RWPE1 (cell line): Measurements from ENCODE around the gene RHBG.

Experiments used
- CTCF ChIA-PET: fragments of 350-600 bp; sonication (Branson Sonifier 250); formaldehyde crosslinking; extraction: SDS; loops from one replicate; lab custom pipeline; 2021; lab: Yijun Ruan, JAX
- POLR2A ChIA-PET: fragments of 400-600 bp; formaldehyde crosslinking; extraction: SDS; loops from one replicate; lab custom pipeline; 2020; ENCODE audit warnings: antibody characterized with exemption; ENCODE audit not compliant: low non-redundant PET; lab: Yijun Ruan, JAX
- DNase-seq: peaks from one replicate; pipeline ENCODE4 v3.0.0; 2012; ENCODE audit warnings: low spot score
- H3K27ac ChIP-seq: fragments of 450-650 bp; 2 replicates; pipeline ENCODE4 v1.5.1; 2017
- TF ChIP-seq, protein P1 (sequence below): fragments of 450-650 bp; conservative IDR thresholded peaks from 2 replicates; pipeline ENCODE4 v1.5.1; 2017; ENCODE audit warnings: low read depth, mild to moderate bottlenecking

Gene RHBG

DNA sequence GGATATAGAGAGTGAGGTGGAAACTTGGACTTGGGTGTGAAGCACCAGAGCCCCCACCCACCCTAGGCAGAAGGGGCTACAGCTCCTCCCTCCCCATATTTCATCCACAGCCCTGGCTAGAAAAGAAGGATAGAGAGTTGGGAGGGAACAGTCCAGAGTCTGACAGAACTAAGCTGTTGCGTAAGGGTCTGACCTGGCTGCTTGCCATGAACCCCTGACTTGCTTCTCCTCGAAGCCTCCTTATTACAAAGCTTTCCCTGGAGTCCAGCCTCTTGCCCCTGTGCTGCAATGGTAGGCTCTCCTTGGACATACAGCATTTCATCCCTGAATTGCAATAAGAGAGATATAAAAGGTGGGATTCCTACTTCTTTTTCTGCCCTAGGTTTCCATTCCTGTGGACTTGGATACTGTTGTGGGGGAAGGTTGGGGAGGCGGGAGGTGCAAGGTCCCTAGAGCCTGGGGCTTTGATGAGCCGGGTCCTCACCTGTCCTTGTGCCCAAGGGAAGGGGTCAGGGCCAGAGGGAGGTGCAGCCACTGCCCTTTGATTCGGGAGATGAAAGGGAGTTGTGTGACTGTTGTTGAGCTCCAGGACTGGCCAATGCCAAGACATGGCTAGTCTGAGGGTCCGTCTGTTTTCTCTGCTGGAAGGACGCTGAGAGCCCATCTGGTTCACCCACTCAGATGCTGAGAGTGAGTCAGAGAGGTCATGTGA lies 2.7 kb downstream of the RHBG start:
- TF ChIP-seq, protein P1, sequence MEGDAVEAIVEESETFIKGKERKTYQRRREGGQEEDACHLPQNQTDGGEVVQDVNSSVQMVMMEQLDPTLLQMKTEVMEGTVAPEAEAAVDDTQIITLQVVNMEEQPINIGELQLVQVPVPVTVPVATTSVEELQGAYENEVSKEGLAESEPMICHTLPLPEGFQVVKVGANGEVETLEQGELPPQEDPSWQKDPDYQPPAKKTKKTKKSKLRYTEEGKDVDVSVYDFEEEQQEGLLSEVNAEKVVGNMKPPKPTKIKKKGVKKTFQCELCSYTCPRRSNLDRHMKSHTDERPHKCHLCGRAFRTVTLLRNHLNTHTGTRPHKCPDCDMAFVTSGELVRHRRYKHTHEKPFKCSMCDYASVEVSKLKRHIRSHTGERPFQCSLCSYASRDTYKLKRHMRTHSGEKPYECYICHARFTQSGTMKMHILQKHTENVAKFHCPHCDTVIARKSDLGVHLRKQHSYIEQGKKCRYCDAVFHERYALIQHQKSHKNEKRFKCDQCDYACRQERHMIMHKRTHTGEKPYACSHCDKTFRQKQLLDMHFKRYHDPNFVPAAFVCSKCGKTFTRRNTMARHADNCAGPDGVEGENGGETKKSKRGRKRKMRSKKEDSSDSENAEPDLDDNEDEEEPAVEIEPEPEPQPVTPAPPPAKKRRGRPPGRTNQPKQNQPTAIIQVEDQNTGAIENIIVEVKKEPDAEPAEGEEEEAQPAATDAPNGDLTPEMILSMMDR = no peak
- ChIA-PET POLR2A (no interaction called here), CTCF (interaction anchor here (0.7 to 2.1 kb wide), 6 partner anchors 12 to 158 kb away, joined by 3 to 12 read pairs (median 4); no protein-coding TSS in a partner anchor)
- no peak overlapping the region for H3K27ac ChIP-seq
- no peak for DNase-seq

DNA sequence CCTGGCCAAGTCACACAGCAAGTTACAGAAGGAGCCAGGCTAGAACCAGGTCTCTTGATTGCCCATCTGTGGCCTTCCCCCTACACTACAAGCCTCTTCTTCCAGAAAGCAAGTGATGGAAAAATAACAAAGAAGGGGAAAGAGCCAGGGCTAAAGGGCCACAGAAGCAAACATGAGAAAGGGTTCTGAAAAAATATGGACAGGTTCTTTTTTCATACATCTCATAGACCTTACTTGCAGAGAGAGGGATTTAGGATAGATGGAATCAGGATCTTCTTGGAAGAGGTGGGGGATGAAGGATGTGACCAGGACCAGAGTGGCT lies 3.2 kb downstream of the RHBG start:
- ChIA-PET CTCF (interaction anchor here (0.7 to 2.1 kb wide), 4 partner anchors 16 to 157 kb away, joined by 3 to 12 read pairs (median 4); no protein-coding TSS in a partner anchor), POLR2A (no interaction called here)
- TF ChIP-seq, protein P1 = no peak
- no peak overlapping the region for H3K27ac ChIP-seq
- DNase-seq = no peak

DNA sequence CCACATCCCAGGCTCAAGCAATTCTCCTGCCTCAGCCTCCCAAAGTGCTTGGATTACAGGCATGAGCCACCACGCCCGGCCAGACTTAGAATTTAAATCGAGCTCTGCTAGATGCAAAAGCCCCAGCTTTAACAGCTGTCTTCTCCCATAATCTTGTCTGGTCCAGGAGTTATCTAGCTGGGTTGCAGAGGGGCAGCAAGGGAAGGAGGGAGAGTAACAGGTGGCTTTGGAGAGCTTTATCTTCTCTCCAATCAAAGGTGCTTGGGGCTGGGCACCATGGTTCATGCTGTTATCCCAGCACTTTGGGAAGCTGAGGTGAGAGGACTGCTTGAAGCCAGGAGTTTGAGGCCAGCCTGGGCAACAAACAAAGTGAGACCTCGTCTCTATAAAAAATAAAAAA lies 3.9 kb downstream of the RHBG start:
- DNase-seq = no peak
- no peak overlapping the region for H3K27ac ChIP-seq
- TF ChIP-seq, protein P1 = no peak
- ChIA-PET POLR2A (no interaction called here), CTCF (interaction anchor here (0.6 to 2.1 kb wide), 3 partner anchors 11 to 73 kb away, joined by 3 to 12 read pairs (median 4); no protein-coding TSS in a partner anchor)

DNA sequence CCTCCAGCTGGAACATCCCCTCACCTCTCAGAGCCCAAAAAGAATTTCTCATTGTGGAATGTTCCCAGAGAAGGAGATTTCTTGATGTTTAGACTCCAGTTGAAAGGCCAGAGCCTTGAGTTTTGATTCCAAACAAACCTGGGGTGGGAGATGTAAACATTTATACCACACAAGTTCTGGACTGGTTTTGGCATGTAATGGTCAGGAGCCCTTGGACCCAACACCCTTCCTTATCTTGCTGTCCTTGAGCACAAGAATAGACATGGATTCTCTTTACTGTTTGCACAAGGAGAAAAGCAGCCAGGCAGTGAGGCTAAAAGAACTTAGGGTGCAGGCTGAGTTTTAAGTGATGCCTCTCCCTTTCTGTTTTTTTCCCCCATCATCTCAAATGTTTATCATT lies 4.5 kb downstream of the RHBG start:
- ChIA-PET CTCF (interaction anchor here (0.6 to 2.1 kb wide), 2 partner anchors 11 to 72 kb away, joined by 3 to 12 read pairs; no protein-coding TSS in a partner anchor), POLR2A (no interaction called here)
- TF ChIP-seq, protein P1 = no peak
- no peak for DNase-seq
- no peak overlapping the region for H3K27ac ChIP-seq

DNA sequence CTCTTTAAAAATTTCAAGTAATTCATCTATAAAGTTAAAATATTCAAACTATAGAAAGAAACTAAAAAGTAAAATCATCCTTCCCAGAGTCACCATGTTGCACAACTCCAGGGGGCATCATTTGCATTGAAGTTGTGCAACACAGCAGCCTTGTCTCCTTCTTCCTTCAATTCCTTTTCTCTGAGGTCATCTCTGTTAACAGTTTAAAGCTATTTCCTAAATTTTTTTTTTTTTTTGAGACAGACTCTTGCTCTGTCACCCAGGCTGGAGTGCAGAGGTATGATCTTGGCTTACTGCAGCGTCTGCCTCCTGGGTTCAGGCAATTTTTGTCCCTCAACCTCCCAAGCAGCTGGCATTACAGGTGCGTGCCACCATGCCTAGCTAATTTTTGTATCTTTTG lies 7.1 kb downstream of the RHBG start:
- H3K27ac ChIP-seq = no peak overlapping the region
- POLR2A ChIA-PET = no interaction called here
- no peak for DNase-seq
- CTCF ChIA-PET = interaction anchor here (4.0 kb wide), 1 partner anchor 69 kb away, joined by 15 read pairs; no protein-coding TSS in a partner anchor
- TF ChIP-seq, protein P1 = no peak

DNA sequence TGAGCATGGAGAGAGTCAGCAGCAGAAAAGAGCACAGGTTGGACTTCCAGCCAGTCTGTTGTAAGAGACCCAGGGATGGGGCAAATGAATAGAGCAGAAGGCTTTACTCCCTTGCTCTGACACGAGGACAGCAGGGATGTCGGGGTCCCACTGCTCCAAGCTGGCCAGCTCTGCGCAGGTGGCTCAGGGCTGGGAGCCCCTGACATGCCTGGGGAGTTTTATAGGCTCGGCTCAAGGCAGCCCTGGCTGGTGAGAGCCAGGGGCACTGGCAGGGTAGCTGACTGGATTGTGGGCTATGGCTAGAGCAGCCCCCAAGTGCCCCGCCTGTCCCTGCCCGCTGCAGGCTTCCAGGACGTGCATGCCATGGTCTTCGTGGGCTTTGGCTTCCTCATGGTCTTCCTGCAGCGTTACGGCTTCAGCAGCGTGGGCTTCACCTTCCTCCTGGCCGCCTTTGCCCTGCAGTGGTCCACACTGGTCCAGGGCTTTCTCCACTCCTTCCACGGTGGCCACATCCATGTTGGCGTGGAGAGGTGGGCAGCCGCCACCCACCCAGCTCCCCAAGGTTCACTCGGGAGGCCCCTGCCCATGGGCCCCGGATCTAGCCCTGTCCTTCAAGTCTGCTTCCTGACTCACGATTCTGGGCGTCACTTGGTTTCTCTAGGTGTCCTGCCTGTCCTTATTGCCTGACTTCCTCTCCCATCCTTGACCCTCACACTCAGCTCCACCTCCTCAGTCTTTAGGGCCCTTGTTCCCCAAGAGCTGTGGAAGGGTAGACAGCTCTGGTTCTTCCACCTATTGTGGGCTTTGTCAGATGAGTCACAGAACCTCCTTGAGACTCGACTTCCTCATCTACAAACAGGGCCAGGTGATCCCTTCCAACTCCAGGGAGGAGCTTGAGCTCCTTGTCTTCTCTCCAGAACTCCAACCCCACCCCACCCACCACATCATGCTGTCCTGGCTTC lies 8.2 kb downstream of the RHBG start:
- DNase-seq = no peak
- POLR2A ChIA-PET = interaction anchor here (0.6 kb wide), 1 partner anchor 73 kb away, joined by 5 read pairs; no protein-coding TSS in a partner anchor
- TF ChIP-seq, protein P1 = no peak
- H3K27ac ChIP-seq = no peak overlapping the region
- CTCF ChIA-PET = interaction anchor here (4.0 kb wide), 1 partner anchor 68 kb away, joined by 15 read pairs; no protein-coding TSS in a partner anchor
